Placental pericyte (primary cell): ENCODE results near the gene SLC2A6. TPM values are rescaled to one million over a fixed set of nuclear protein-coding genes. Genes with fewer than 3 reads are reported as not detected.

Experiments
- total RNA-seq: library from RNA; depleted of rRNA; stranded (reverse); fragments of >200 nt; gene quantifications from 2 replicates; pipeline ENCODE4 v1.2.3, GENCODE V29; 2012

SLC2A6 gene, protein sequence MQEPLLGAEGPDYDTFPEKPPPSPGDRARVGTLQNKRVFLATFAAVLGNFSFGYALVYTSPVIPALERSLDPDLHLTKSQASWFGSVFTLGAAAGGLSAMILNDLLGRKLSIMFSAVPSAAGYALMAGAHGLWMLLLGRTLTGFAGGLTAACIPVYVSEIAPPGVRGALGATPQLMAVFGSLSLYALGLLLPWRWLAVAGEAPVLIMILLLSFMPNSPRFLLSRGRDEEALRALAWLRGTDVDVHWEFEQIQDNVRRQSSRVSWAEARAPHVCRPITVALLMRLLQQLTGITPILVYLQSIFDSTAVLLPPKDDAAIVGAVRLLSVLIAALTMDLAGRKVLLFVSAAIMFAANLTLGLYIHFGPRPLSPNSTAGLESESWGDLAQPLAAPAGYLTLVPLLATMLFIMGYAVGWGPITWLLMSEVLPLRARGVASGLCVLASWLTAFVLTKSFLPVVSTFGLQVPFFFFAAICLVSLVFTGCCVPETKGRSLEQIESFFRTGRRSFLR
- 48.4 and 79.4 TPM in 2 replicates for total RNA-seq

DNA sequence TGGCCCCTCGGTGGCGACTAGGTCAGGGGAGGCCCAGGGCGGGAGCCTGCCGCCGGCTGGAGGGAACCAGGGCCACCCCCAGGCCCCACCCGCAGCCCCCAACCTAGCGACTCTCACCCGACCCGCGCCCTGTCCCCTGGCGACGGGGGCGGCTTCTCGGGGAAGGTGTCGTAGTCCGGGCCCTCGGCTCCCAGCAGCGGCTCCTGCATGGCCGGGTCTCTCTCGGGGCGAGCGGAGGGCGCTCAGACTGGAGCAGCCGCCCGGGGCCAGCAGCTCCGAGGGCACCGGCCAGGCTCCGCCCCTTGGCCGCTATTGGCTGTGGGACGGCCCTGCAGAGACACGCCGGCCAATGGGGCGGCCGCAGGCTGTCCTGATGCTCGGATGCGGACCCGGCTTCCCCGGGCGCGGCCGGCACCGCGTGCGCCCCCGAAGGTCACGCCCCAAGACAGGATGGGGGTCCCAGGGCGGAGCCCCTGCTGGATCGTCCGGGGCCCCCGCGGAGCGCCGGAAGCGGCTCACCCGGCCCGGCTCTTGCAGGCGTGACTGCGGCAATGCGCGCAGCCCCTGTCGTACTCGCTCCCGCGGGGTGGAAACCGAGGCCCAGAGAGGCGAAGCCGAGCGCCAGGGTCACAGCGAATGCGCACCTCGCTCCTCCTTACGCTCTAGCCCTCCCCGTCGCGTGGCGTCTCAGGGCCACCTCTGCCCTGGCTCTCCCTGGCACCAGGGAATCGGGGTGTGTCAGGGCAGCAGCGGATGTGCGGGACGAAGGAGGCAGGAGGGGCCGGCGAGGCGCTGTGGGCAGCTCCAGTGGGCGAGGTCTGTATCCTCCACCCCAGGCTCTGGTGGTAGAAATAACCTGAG lies at the start of gene SLC2A6:
SLC2A6 (minus strand) TSS at position 249 of the 861 bp plus-strand sequence; CDS start at position 209, 40 bp downstream.

DNA sequence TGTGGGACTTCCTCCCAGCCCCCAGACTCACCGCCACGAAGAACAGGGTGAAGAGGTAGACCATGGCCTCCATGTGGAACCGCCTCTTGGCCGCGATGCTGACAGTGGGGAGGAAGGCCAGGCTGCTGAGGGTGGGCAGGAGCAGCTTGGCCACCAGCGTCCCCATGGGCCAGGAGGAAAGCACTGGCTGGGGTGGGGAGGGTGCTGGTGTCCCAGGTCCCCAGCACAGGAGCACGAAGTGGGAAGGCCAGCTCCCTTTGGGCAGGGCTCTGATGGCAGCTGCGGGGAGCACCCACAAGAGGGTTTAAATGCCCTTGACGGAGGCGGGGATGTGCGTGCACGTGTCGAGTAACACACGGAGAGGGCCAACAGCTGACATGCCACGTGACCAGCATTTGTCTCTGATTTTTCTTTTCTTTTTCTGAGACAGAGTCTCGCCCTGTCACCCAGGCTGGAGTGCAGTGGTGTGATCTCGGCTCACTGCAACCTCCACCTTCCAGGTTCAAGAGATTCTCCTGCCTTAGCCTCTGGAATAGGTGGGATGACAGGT lies 45.9 kb upstream of the SLC2A6 start, which contains the start of gene MYMK:
MYMK (minus strand) TSS at position 281 of the 550 bp plus-strand sequence; CDS start at position 166, 115 bp downstream.

GRCh38 chr9:133459476-133460404 lies 19.2 kb downstream of the SLC2A6 start, which contains the start of gene CACFD1:
TSS of gene CACFD1 (plus strand) at chr9:133459978. CDS start at chr9:133460067, 89 bp downstream.

GRCh38 chr9:133421615-133422542 lies 57.0 kb downstream of the SLC2A6 start, which contains the start of gene ADAMTS13:
TSS of gene ADAMTS13 (plus strand) at chr9:133422367. CDS start at chr9:133422444, 77 bp downstream.

Other genes starting within 250 kb of the SLC2A6 start
- gene ABO, start 203.9 kb downstream of the SLC2A6 start, total RNA-seq, result not detected in 2 replicates
- gene SURF6, start 142.9 kb downstream of the SLC2A6 start, total RNA-seq, result 7.6 and 12.0 TPM in 2 replicates
- gene MED22, start 131.0 kb downstream of the SLC2A6 start, total RNA-seq, result 18.6 and 20.3 TPM in 2 replicates
- gene RPL7A, start 130.9 kb downstream of the SLC2A6 start, total RNA-seq, result 1,207 and 2,492 TPM in 2 replicates
- 18.2 and 27.1 TPM in 2 replicates for gene SURF1, start 122.6 kb downstream of the SLC2A6 start, total RNA-seq
- gene SURF2, start 122.5 kb downstream of the SLC2A6 start, total RNA-seq, result 9.2 and 17.0 TPM in 2 replicates
- 449 and 574 TPM in 2 replicates for gene SURF4, start 103.0 kb downstream of the SLC2A6 start, total RNA-seq
- under 0.01 and 0.14 TPM in 2 replicates for gene STKLD1, start 102.7 kb downstream of the SLC2A6 start, total RNA-seq
- gene REXO4, start 61.1 kb downstream of the SLC2A6 start, total RNA-seq, result 15.0 and 22.8 TPM in 2 replicates
- gene ADAMTS13, start 56.7 kb downstream of the SLC2A6 start, total RNA-seq, result 0.57 and 0.88 TPM in 2 replicates
- gene CACFD1, start 19.1 kb downstream of the SLC2A6 start, total RNA-seq, result 6.4 and 13.8 TPM in 2 replicates
- gene MYMK, start 45.9 kb upstream of the SLC2A6 start, total RNA-seq, result not detected in 2 replicates
- 0.57 and 17.7 TPM in 2 replicates for gene ADAMTSL2, start 55.6 kb upstream of the SLC2A6 start, total RNA-seq
- 2.2 TPM in 1 of 2 replicates, not detected in the other for gene FAM163B, start 130.3 kb upstream of the SLC2A6 start, total RNA-seq
- not detected in 2 replicates for gene DBH, start 157.3 kb upstream of the SLC2A6 start, total RNA-seq